Type B pancreatic cell (in vitro differentiated cells): Measurements from ENCODE around the gene AADACL3. TPM values are rescaled to one million over a fixed set of nuclear protein-coding genes. Genes with fewer than 3 reads are reported as not detected.

ENCODE experiments used
- DNase-seq: peaks from one replicate; pipeline ENCODE4 v3.0.0; 2021; ENCODE audit warnings: mixed read lengths; ENCODE audit not compliant: unreplicated experiment; ENCODE audit errors: extremely low spot score
- H3K27ac Mint-ChIP-seq: 2 replicates; pipeline ENCODE4 v1.8.0; 2021; ENCODE audit warnings: mild to moderate bottlenecking, mixed read lengths
- H3K27me3 Mint-ChIP-seq: 2 replicates; pipeline ENCODE4 v1.8.0; 2021; ENCODE audit warnings: mixed read lengths
- H3K36me3 Mint-ChIP-seq: 2 replicates; pipeline ENCODE4 v1.8.0; 2021; ENCODE audit warnings: mixed read lengths
- H3K4me1 Mint-ChIP-seq: one replicate; pipeline ENCODE4 v1.8.0; 2021; ENCODE audit warnings: mixed read lengths; ENCODE audit not compliant: unreplicated experiment
- H3K4me3 Mint-ChIP-seq: 2 replicates; pipeline ENCODE4 v1.8.0; 2021; ENCODE audit warnings: mild to moderate bottlenecking, mixed read lengths
- H3K9me3 Mint-ChIP-seq: 2 replicates; pipeline ENCODE4 v1.8.0; 2021; ENCODE audit warnings: mixed read lengths
- total RNA-seq: library from RNA; stranded (reverse); gene quantifications from 2 replicates; pipeline ENCODE4 v1.2.1, GENCODE V29; 2021; ENCODE audit warnings: low replicate concordance
- TF ChIP-seq, protein P1 (sequence below): fragments of 200-600 bp; sonication (generic); conservative IDR thresholded peaks from 2 replicates; pipeline ENCODE4 v1.5.0; 2021; ENCODE audit warnings: antibody characterized with exemption, mild to moderate bottlenecking

Gene AADACL3
- total RNA-seq, 1 donor from 2014 or later, result not detected

DNA sequence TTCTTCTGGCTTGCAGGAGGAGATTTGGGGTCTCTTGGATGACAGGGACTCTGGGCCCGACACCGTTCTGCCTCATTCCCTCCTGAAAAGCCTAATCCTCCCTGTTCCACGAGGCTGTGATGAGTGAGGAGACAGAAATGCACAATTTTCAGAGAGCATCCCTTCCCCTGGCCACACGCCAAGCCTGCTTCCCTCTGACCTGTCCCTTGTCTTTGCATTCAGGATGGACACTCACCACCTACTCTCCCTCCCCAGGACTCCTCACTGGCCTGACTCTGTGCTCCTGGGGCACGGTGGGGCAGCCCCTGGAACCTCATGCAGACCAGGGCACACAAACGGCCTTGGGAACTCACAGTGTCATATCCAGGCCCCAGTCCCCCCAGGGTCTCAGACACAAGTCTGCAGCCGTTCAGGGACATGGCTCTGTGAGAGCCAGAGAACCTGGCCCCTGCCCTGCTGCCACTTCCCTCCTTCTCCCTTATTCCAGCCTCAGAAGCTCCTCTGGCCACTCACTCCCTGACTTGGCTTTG, 54.1 kb downstream of the AADACL3 start:
- Mint-ChIP-seq H3K4me3 (no peak overlapping the region), H3K36me3 (no peaks in the 10 kb centered on the region), H3K9me3 (no peaks in the 10 kb centered on the region), H3K27ac (peak overlapping the region; percentile 39), H3K27me3 (peaks cover 40% of the 10 kb centered on the region), H3K4me1 (no peaks in the 10 kb centered on the region)
- no peak for DNase-seq
- TF ChIP-seq, protein P1, sequence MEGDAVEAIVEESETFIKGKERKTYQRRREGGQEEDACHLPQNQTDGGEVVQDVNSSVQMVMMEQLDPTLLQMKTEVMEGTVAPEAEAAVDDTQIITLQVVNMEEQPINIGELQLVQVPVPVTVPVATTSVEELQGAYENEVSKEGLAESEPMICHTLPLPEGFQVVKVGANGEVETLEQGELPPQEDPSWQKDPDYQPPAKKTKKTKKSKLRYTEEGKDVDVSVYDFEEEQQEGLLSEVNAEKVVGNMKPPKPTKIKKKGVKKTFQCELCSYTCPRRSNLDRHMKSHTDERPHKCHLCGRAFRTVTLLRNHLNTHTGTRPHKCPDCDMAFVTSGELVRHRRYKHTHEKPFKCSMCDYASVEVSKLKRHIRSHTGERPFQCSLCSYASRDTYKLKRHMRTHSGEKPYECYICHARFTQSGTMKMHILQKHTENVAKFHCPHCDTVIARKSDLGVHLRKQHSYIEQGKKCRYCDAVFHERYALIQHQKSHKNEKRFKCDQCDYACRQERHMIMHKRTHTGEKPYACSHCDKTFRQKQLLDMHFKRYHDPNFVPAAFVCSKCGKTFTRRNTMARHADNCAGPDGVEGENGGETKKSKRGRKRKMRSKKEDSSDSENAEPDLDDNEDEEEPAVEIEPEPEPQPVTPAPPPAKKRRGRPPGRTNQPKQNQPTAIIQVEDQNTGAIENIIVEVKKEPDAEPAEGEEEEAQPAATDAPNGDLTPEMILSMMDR, result no peak

DNA sequence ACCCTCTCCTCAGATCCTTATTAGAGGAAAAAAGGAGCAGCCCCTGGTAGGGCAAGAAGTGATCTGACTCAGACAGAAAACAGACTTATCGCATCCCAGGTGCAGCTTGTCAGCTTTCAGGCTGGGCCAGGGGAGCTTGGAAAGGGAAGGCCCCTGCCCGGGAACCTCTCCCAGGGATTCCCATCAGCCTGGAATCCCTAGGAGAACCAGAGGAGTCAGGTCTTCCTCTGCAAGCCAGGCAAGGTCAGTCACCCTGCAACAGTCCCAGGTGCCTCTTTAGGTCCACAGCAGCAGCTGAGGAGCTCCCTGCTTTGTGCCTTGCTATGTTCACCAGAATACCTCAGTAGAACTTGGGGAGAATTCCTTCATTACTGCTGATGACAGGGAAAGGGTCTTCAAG, 54.7 kb downstream of the AADACL3 start:
- H3K27me3 Mint-ChIP-seq, result peaks cover 39% of the 10 kb centered on the region
- peak overlapping the region; percentile 39 for H3K27ac Mint-ChIP-seq
- H3K4me3 Mint-ChIP-seq, result no peak overlapping the region
- H3K9me3 Mint-ChIP-seq, result no peaks in the 10 kb centered on the region
- H3K36me3 Mint-ChIP-seq, result no peaks in the 10 kb centered on the region
- H3K4me1 Mint-ChIP-seq, result no peaks in the 10 kb centered on the region
- no peak for DNase-seq
- TF ChIP-seq, protein P1, result no peak

DNA sequence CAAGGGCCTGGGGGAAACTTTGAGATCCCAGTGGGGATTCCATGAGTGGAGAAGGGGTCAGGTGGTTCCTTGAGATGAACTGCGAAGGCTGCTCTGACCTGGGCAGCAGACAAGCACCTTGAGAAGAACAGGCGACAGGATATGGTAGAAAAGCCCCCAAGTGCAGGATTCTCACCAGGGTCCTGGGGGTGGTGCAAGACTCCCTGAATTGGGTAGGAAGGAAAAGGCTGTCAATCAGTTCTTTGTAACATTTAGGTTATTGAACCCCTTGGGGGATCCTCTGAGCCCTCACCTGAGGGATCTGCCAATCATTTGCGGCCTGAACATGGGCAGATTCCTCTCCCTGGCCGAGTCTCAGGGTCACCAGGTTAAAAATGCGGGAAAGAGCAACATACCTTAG, 55.3 kb downstream of the AADACL3 start:
- no peak overlapping the region for H3K27ac Mint-ChIP-seq
- DNase-seq, result no peak

DNA sequence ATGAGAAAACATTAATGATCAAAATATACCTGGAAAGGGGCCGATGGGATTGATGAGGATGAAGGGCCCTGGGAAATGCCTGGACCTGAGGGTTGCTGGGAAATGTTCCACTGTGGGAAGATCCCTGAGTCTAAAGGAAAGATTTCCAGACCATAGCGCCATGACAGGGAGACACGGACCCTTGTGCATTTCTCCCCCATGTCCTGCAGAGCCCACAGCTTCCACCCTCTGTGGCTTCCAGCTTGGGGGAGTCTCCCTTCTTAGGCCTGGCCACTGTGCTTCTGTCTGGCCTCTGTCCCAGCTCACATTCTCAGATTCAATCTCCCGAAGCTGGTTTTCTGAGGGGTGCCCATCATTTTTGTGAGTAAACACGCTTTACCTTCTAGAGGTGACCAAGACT, 56.6 kb downstream of the AADACL3 start:
- Mint-ChIP-seq H3K9me3 (no peaks in the 10 kb centered on the region), H3K27me3 (peaks cover 46% of the 10 kb centered on the region), H3K4me3 (no peak overlapping the region), H3K36me3 (no peaks in the 10 kb centered on the region), H3K4me1 (no peaks in the 10 kb centered on the region), H3K27ac (no peak overlapping the region)
- TF ChIP-seq, protein P1, result no peak
- DNase-seq, result no peak

More for the DNA sequence above, 55.3 kb downstream of the AADACL3 start:
- H3K27me3 Mint-ChIP-seq, result peaks cover 42% of the 10 kb centered on the region
- H3K4me1 Mint-ChIP-seq, result no peaks in the 10 kb centered on the region
- TF ChIP-seq, protein P1, result no peak
- no peaks in the 10 kb centered on the region for H3K9me3 Mint-ChIP-seq
- no peak overlapping the region for H3K4me3 Mint-ChIP-seq
- H3K36me3 Mint-ChIP-seq, result no peaks in the 10 kb centered on the region

DNA sequence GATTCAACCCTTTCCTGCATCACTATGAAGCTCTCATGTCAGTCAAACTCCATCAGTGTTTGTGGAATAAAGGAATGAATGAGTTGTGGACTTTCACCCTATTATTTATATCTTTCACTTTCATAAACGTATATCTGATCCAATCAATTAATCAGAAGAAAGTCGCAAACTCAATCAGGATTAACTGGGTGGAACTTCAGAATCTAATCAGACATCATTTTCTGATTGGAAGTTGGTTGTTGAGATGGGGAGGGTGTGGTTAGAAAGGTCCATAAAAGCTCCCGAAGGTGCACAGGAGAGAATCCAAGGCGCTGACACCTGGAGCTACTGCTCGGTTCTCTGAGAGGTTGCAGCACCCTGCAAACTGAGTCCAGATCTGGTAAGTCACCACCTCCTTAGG, 57.5 kb downstream of the AADACL3 start, which contains the start of gene PRAMEF12:
Gene PRAMEF12, plus strand, starts transcription at position 301 of the 400 bp plus-strand sequence. CDS start 1,130 bp downstream, outside the sequence.
- DNase-seq, result no peak
- no peaks in the 10 kb centered on the region for H3K9me3 Mint-ChIP-seq
- TF ChIP-seq, protein P1, result no peak
- no peak within 1 kb of the TSS for H3K4me3 Mint-ChIP-seq
- no peaks in the 10 kb centered on the region for H3K36me3 Mint-ChIP-seq
- no peaks in the 10 kb centered on the region for H3K4me1 Mint-ChIP-seq
- peaks cover 46% of the 10 kb centered on the region for H3K27me3 Mint-ChIP-seq
- H3K27ac Mint-ChIP-seq, result no peak within 1 kb of the TSS
